ENCODE measurements around the gene CD300LF. TPM values are rescaled to one million over a fixed set of nuclear protein-coding genes. Genes with fewer than 3 reads are reported as not detected.

The CD300LF gene
- total RNA-seq, 2 experiments from 2014 or later = not detected

DNA sequence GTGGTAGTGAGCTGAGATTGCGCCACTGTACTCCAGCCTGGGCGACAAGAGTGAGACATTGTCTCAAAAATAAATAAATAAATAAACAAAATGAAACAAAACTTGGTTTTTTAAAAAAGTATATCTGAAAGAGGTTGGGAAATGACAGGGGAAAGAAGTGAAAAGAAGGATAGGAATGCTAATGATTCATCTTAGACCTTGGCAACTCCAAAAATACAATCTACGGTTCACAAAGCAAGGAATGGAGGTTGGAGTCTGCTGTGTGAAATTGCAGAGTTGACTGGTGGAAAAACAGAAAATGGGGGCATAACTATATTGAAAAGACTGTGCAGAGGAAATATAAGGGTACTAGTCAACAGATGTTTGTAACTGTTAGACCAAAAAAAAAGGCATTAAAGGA, 49.2 kb downstream of the CD300LF start:
- no peak for DNase-seq
- peaks cover 53% of the 10 kb centered on the region for H3K27me3 Mint-ChIP-seq
- H3K4me3 Mint-ChIP-seq = no peak overlapping the region
- no peaks in the 10 kb centered on the region for H3K9me3 Mint-ChIP-seq
- H3K4me1 Mint-ChIP-seq = no peaks in the 10 kb centered on the region
- H3K27ac Mint-ChIP-seq = no peak overlapping the region
- no peaks in the 10 kb centered on the region for H3K36me3 Mint-ChIP-seq

DNA sequence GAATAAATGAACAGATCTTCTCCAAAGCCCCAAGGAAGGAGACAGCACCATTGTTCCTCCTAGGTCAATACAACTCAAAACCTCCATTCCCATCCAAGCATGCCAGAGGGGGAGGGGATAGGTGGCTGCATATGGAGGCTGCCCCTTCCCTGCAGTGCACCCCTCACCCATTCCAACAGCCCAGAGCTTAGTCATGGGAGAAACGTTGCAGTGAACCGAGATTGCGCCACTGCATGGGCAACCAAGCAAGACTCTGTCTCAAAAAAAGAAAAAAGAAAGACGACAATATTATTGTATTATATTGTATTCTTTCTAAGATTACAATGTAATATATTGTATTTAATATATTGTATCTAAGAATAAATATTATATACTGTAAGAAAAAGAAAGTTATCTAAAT, 52.8 kb downstream of the CD300LF start:
- no peaks in the 10 kb centered on the region for H3K36me3 Mint-ChIP-seq
- H3K4me1 Mint-ChIP-seq = peaks cover 3% of the 10 kb centered on the region
- H3K4me3 Mint-ChIP-seq = no peak overlapping the region
- no peaks in the 10 kb centered on the region for H3K9me3 Mint-ChIP-seq
- no peak for DNase-seq
- no peak overlapping the region for H3K27ac Mint-ChIP-seq
- H3K27me3 Mint-ChIP-seq = peaks cover 36% of the 10 kb centered on the region

DNA sequence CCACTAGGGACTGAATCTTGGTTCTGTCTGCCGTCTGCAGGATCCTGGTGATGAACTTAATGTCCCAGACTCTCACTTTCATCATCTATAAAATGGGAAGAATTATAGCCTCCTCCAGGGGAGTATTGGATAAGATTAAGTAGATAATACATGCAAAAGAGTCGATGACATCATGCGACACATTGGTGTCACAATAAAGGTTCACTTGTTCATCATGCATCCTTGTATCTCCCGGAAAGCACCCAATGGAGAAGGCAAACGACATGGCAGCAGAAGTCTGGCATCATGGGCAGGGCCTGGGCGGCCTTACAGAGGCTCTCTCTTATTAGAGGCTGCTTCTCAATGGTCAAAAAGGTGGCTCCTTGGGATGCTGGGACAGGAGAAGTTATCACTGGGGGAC, 54.1 kb downstream of the CD300LF start:
- Mint-ChIP-seq H3K4me1 (peaks cover 3% of the 10 kb centered on the region), H3K9me3 (no peaks in the 10 kb centered on the region), H3K36me3 (no peaks in the 10 kb centered on the region), H3K27ac (no peak overlapping the region), H3K27me3 (peaks cover 26% of the 10 kb centered on the region), H3K4me3 (no peak overlapping the region)
- no peak for DNase-seq

DNA sequence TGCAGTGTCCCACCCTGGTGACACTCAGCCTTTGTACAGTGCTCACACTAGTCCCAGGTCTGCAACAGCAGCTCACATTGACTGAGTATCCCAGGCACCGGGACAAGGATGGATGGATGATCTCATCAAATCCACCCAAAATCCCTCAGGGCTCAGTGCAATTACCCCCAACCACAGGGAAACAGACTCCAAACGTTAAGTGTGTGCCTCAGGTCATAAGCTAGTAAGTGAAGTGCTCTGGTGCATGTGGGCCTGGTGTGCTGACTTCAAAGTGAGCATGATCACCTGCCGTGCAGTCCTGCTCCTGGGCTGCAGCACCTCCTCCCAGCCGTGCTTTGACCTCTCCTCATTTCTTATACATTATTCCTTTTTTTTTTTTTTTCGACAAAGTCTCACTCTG, 58.0 kb downstream of the CD300LF start:
- peaks cover 19% of the 10 kb centered on the region for H3K27me3 Mint-ChIP-seq
- H3K9me3 Mint-ChIP-seq = no peaks in the 10 kb centered on the region
- peaks cover 3% of the 10 kb centered on the region for H3K4me1 Mint-ChIP-seq
- H3K27ac Mint-ChIP-seq = no peak overlapping the region
- H3K4me3 Mint-ChIP-seq = no peak overlapping the region
- no peaks in the 10 kb centered on the region for H3K36me3 Mint-ChIP-seq
- DNase-seq = no peak

DNA sequence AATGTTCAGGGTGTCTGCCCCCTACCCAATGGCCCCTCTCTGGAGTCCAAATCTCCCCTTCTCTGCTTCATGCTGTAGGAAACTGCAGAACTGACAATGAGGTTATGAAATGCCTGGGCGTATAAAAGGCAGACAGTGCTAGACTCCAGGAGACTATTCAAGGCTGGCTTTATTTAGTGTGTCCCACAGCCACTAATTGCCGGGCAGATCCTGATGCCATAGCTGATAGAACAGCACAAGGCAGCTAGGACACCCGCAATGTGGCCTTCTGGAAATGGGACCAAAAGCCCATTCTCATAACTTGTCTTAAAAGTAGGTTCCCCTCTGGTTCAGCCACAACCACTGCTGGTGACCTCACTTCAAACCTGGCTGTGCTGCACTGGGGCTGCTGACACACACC, 60.7 kb downstream of the CD300LF start:
- Mint-ChIP-seq H3K4me3 (no peak overlapping the region), H3K9me3 (no peaks in the 10 kb centered on the region), H3K36me3 (no peaks in the 10 kb centered on the region)

DNA sequence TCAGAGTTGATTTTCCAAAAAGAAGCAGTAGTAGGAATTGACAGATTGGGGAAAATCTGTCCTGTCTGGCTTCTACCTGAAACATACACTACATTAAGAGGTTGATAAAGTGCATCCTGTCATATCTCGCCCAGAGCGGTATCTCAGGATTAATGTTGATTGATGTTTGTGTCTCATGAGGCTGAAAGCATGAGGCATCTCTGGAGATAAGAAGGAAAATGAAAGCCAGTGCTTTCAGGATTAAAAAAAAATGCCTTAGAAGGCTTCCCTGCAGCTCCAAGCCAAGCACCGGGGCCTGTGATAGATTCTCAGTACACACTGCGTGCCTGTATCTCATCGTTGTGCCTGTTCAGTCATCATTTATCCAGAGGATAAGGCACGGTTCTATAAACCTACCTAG, 62.8 kb downstream of the CD300LF start:
- no peak overlapping the region for H3K27ac Mint-ChIP-seq
- no peaks in the 10 kb centered on the region for H3K36me3 Mint-ChIP-seq
- H3K4me3 Mint-ChIP-seq = no peak overlapping the region
- H3K9me3 Mint-ChIP-seq = no peaks in the 10 kb centered on the region
- peaks cover 17% of the 10 kb centered on the region for H3K27me3 Mint-ChIP-seq
- DNase-seq = no peak
- no peaks in the 10 kb centered on the region for H3K4me1 Mint-ChIP-seq

More for the DNA sequence above, 60.7 kb downstream of the CD300LF start:
- DNase-seq = no peak
- peaks cover 12% of the 10 kb centered on the region for H3K27me3 Mint-ChIP-seq
- H3K27ac Mint-ChIP-seq = no peak overlapping the region
- H3K4me1 Mint-ChIP-seq = no peaks in the 10 kb centered on the region

DNA sequence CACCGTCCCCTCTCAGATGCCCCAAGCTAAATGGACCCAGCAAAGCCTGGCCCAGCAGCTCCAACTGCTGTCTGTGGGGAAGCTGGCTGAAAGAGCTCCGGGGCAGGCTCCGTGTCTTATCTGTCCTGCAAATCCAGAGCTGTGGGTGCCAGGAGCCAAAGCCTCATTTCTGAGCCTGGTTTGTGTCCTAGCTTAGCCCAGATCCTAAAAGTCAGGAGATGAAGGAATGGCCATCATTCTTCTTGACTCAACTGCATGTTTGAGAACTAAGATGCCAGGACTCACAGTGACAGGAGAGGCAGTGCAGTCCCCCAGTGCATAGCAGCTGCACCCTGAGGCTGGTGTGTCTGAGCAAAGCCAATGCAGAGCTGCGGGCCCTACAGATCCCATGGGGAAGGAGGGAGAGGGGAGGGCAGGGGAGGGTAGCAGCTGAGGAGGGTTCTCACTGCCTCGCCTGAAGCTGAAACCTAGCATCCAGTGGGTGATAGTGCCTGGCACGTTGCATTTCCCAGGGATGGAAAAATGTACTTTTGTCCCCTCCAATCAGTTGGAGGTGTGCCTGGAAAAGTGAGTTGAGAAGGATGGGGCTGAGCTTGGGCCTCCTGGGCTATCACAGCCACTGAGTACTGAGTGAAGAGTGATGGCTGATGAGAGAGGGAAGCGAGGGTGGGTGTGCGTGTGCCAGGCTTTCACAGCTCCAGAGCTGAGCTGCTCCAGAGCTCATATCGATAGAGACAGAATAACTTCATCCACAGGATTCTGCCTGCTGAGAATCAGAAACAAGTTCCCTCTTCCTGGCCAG, 64.7 kb downstream of the CD300LF start:
- no peak overlapping the region for H3K4me3 Mint-ChIP-seq
- no peak overlapping the region for H3K27ac Mint-ChIP-seq
- DNase-seq = no peak
- peaks cover 31% of the 10 kb centered on the region for H3K27me3 Mint-ChIP-seq
- no peaks in the 10 kb centered on the region for H3K9me3 Mint-ChIP-seq
- H3K4me1 Mint-ChIP-seq = no peaks in the 10 kb centered on the region
- no peaks in the 10 kb centered on the region for H3K36me3 Mint-ChIP-seq

DNA sequence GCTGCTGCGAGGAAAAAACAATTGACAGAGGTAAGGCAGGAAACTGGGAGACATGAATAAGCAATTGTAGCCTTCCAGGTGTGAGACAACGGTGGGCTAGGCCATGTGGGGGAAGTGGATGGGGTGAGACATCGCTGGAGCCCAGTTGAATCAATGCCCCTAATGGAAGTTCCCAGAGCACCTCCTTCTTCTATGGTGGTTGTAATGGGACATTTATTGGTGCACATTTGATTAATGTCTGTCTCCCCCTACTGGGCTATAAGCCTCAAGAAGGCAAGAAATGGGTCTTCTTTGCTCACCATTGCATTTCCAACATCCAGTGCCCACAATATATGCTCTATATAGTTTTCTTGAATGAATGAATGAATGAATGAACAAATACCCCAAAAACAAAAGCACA, 66.5 kb downstream of the CD300LF start:
- H3K36me3 Mint-ChIP-seq = no peaks in the 10 kb centered on the region

DNA sequence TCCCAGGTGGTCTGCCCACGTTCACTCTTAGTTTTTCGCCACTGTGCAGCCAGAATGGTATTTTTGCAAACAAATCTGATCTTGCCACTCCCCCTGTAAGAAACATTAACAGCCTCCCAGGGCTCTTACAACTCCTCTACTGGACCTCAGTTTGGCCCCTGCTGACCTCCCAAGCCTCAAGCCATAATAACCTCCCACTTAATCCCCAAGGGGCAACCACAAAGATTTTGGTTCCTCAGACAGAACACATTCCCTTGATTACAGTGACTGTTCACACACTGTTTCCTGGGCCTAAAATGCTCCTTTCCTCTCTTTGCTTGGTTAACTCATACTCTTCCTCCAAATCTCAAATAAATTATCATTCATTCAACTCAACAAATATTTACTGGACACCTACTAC, 67.7 kb downstream of the CD300LF start:
- Mint-ChIP-seq H3K4me1 (peaks cover 5% of the 10 kb centered on the region), H3K36me3 (no peaks in the 10 kb centered on the region), H3K27me3 (peaks cover 46% of the 10 kb centered on the region), H3K9me3 (no peaks in the 10 kb centered on the region), H3K4me3 (no peak overlapping the region), H3K27ac (no peak overlapping the region)
- DNase-seq = no peak

More for the DNA sequence above, 66.5 kb downstream of the CD300LF start:
- Mint-ChIP-seq H3K4me1 (peaks cover 3% of the 10 kb centered on the region), H3K4me3 (no peak overlapping the region), H3K27ac (no peak overlapping the region), H3K9me3 (no peaks in the 10 kb centered on the region), H3K27me3 (peaks cover 49% of the 10 kb centered on the region)
- DNase-seq = no peak

DNA sequence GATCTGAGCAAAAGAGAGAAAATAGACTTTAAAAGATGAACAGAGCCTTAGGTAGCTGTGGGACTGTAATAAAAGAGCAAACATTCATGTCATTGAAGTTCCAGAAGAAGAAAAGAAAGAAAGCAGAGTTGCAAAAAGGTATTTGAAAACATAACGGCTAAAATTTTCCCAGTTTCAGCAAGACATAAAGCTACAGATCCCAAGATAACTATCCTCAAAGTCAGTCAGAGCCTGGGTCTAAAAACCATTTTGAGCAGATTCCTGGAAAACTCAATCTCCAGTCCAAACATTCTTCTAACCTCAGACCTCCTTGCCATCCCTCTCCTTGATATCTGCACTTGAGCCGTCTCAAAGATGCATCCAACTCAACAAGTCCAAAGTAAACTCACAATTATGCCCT, 68.3 kb downstream of the CD300LF start:
- H3K4me3 Mint-ChIP-seq = no peak overlapping the region
- peaks cover 45% of the 10 kb centered on the region for H3K27me3 Mint-ChIP-seq
- DNase-seq = no peak
- no peak overlapping the region for H3K27ac Mint-ChIP-seq
- H3K4me1 Mint-ChIP-seq = peaks cover 10% of the 10 kb centered on the region
- no peaks in the 10 kb centered on the region for H3K36me3 Mint-ChIP-seq
- no peaks in the 10 kb centered on the region for H3K9me3 Mint-ChIP-seq

Other genes with a start within 250 kb of the CD300LF start
- gene CD300A, start 246.3 kb downstream of the CD300LF start, total RNA-seq = 1 to 10 TPM; 4.4 to 5.6 TPM
- gene CD300LB, start 181.4 kb downstream of the CD300LF start, total RNA-seq = not detected
- gene CD300C, start 166.8 kb downstream of the CD300LF start, total RNA-seq = not detected
- not detected for gene CD300H, start 145.4 kb downstream of the CD300LF start, total RNA-seq
- gene CD300LD, start 120.6 kb downstream of the CD300LF start, total RNA-seq = not detected
- gene CD300E, start 89.2 kb downstream of the CD300LF start, total RNA-seq = not detected
- 1 to 10 TPM; 1.8 TPM for gene RAB37, start 24.3 kb upstream of the CD300LF start, total RNA-seq
- gene NHERF1, start 35.7 kb upstream of the CD300LF start, total RNA-seq = 100 to 1,000 TPM; 124 to 127 TPM
- 10 to 100 TPM; 39.9 to 41.6 TPM for gene NAT9, start 63.4 kb upstream of the CD300LF start, total RNA-seq
- gene GRIN2C, start 147.0 kb upstream of the CD300LF start, total RNA-seq = not detected
- 10 to 100 TPM; 13.3 to 14.6 TPM for gene FDXR, start 160.1 kb upstream of the CD300LF start, total RNA-seq
- not detected for gene FADS6, start 180.7 kb upstream of the CD300LF start, total RNA-seq
- not detected for gene USH1G, start 210.3 kb upstream of the CD300LF start, total RNA-seq
- gene OTOP2, start 211.3 kb upstream of the CD300LF start, total RNA-seq = not detected
- gene OTOP3, start 223.0 kb upstream of the CD300LF start, total RNA-seq = not detected

All from activated naive CD8-positive, alpha-beta T cell treated with anti-CD3 and anti-CD28 coated beads for 36 hours (primary cell).